ENCODE measurements around the gene RAB1A. TPM values are rescaled to one million over a fixed set of nuclear protein-coding genes. Genes with fewer than 3 reads are reported as not detected.

The RAB1A gene
- total RNA-seq, 4 donors from 2014 or later = 36.4 to 71.3 (median 43.7) TPM

- H3K4me1 ChIP-seq = no peaks in the 10 kb centered on the region
- H3K27me3 ChIP-seq = no peaks in the 10 kb centered on the region
- DNase-seq (no peak), ATAC-seq (no peak)
- intact Hi-C loops (cut with DNase I; ENCODE audit: low total_unique reads) = no loop called here
- H3K4me3 ChIP-seq = no peak overlapping the region
- no peak for TF ChIP-seq POLR2A (IDR thresholded peaks at IDR 0.05)
- no peak for TF ChIP-seq CTCF (IDR thresholded peaks at IDR 0.05 in 4 of 5, conservative IDR thresholded peaks at IDR 0.05 in 1 of 5)
- in situ Hi-C loops (cut with MboI; ENCODE audit: low sequenced_read_pairs in 4 of 4) = loop anchor here in 1 of 4 donors (25.0 kb wide), 1 partner anchor 244 kb away; no protein-coding TSS in a partner anchor
- no peaks in the 10 kb centered on the region for H3K9me3 ChIP-seq
- no peak overlapping the region for H3K27ac ChIP-seq
- H3K36me3 ChIP-seq = no peaks in the 10 kb centered on the region
Observed at GRCh38 chr2:65156041-65156440, 26.1 kb upstream of the RAB1A start.

GRCh38 chr2:65153515-65153914 is 23.6 kb upstream of the RAB1A start:
- ATAC-seq (no peak), DNase-seq (no peak)
- in situ Hi-C loops (cut with MboI; ENCODE audit: low sequenced_read_pairs in 4 of 4) (loop anchor here in 1 of 4 donors (25.0 kb wide), 1 partner anchor 241 kb away; no protein-coding TSS in a partner anchor), intact Hi-C loops (cut with DNase I; ENCODE audit: low total_unique reads) (no loop called here)
- TF ChIP-seq POLR2A (IDR thresholded peaks at IDR 0.05) (no peak), CTCF (IDR thresholded peaks at IDR 0.05 in 4 of 5, conservative IDR thresholded peaks at IDR 0.05 in 1 of 5) (no peak)
- Histone ChIP-seq H3K27ac (no peak overlapping the region), H3K27me3 (no peaks in the 10 kb centered on the region), H3K4me3 (no peak overlapping the region), H3K4me1 (no peaks in the 10 kb centered on the region), H3K36me3 (no peaks in the 10 kb centered on the region), H3K9me3 (no peaks in the 10 kb centered on the region)

- DNase-seq = no peak
- in situ Hi-C loops (cut with MboI; ENCODE audit: low sequenced_read_pairs in 4 of 4) (no loop called here), intact Hi-C loops (cut with DNase I; ENCODE audit: low total_unique reads) (no loop called here)
- TF ChIP-seq POLR2A (IDR thresholded peaks at IDR 0.05) = no peak
- TF ChIP-seq CTCF (IDR thresholded peaks at IDR 0.05 in 4 of 5, conservative IDR thresholded peaks at IDR 0.05 in 1 of 5) = no peak
- Histone ChIP-seq H3K36me3 (no peaks in the 10 kb centered on the region), H3K4me1 (no peaks in the 10 kb centered on the region), H3K4me3 (no peak overlapping the region), H3K9me3 (no peaks in the 10 kb centered on the region), H3K27ac (no peak overlapping the region), H3K27me3 (no peaks in the 10 kb centered on the region)
- peak in 1 of 2 donors; percentile 36 for ATAC-seq
Observed at GRCh38 chr2:65146078-65146477, 16.2 kb upstream of the RAB1A start.

GRCh38 chr2:65144571-65144970 is 14.7 kb upstream of the RAB1A start:
- Histone ChIP-seq H3K9me3 (no peaks in the 10 kb centered on the region), H3K4me1 (no peaks in the 10 kb centered on the region), H3K27ac (no peak overlapping the region), H3K36me3 (no peaks in the 10 kb centered on the region), H3K27me3 (no peaks in the 10 kb centered on the region), H3K4me3 (no peak overlapping the region)
- in situ Hi-C loops (cut with MboI; ENCODE audit: low sequenced_read_pairs in 4 of 4) (no loop called here), intact Hi-C loops (cut with DNase I; ENCODE audit: low total_unique reads) (no loop called here)
- DNase-seq = no peak
- no peak for ATAC-seq
- TF ChIP-seq CTCF (IDR thresholded peaks at IDR 0.05 in 4 of 5, conservative IDR thresholded peaks at IDR 0.05 in 1 of 5) (no peak), POLR2A (IDR thresholded peaks at IDR 0.05) (no peak)

GRCh38 chr2:65142515-65142914 is 12.6 kb upstream of the RAB1A start:
- H3K27ac ChIP-seq = no peak overlapping the region
- no peak for DNase-seq
- H3K36me3 ChIP-seq = no peaks in the 10 kb centered on the region
- H3K4me3 ChIP-seq = no peak overlapping the region
- TF ChIP-seq CTCF (IDR thresholded peaks at IDR 0.05 in 4 of 5, conservative IDR thresholded peaks at IDR 0.05 in 1 of 5) (peak in 2 of 5 experiments; percentile 11 to 16), POLR2A (IDR thresholded peaks at IDR 0.05) (no peak)
- no peaks in the 10 kb centered on the region for H3K9me3 ChIP-seq
- in situ Hi-C loops (cut with MboI; ENCODE audit: low sequenced_read_pairs in 4 of 4) = no loop called here
- intact Hi-C loops (cut with DNase I; ENCODE audit: low total_unique reads) = no loop called here
- no peaks in the 10 kb centered on the region for H3K27me3 ChIP-seq
- ATAC-seq = peak; percentile 42 to 44
- no peaks in the 10 kb centered on the region for H3K4me1 ChIP-seq
